GM18868 (cell line): Measurements from ENCODE around the gene EPHA2.
"Not testable (repeated sequence)": the region's sequence is repeated elsewhere in the genome, so short reads cannot be mapped to it uniquely, and the experiment has no call there.

ENCODE experiments used
- ATAC-seq: cut with Tn5 transposase; IDR thresholded peaks from one replicate; pipeline ENCODE4 v1.9.1; 2021; ENCODE audit warnings: mild to moderate bottlenecking, moderate library complexity; ENCODE audit not compliant: unreplicated experiment

Gene EPHA2

DNA sequence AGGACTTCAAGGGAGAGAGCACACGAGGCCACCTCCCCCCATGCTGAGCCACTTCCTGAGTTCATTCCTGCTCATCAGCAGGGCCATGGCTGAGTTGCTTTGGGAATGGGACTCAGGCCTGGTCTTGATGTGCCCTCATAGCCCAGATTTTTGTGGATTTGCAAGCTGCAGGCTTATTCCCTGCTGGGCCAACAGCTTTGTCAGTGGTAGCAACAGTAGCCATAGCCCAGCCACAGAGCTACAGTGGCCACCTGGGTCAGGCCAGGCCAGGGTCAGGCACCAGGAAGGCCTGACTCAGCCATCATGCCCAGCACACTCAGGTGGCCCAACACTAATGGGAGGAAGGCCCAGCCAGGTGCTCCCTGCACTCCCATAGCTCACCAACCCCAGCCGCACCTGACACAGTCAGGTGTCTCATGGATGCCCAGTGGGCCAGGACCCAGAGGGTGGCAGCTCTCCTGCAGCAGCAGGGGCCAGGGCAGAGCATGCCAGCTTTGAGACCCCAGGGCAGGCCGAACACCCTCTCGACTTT is 33.5 kb downstream of the EPHA2 start:
- ATAC-seq: no peak

DNA sequence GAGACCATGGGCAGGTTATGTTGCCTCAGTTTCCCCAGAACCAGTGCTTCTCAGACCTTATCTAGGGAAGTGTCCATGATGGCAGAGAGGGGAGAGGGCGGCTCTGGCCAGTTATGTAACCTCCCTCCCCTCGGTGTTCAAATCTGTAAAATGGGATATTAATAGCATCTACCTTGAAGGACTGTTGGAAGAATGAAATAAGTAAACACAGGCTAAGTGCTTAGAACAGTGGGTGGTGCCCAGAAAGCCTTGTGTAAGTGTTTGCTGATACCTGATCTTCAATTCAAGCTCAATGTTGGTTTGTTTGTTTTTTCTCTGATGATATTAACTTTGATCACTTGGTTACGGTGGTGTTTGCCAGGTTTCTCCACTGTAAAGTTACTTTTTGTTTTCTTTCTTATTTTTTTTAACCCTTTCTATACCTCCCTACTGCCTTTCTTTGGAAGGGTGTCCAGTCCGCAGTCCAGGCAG is 34.9 kb downstream of the EPHA2 start:
- no peak for ATAC-seq

DNA sequence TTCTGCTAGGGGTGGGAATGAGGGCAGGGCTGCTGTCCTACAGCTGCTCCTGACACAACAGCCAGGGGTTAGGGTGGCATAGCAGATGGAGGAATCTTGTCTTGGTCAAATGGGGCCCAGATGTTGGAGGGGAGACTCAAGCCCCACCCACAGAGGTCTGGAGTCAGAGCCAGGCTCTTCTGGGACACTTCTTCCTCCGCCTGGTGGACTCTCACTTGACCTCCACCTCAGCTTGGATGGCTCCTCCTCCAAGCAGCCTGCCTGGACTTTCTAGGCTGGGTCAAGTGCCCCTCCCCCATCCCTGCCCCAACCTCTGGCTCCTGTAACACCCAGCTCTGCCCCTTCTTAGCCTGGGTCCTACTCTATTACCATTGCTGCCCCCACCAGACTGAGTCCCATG is 35.5 kb downstream of the EPHA2 start:
- ATAC-seq: no peak

GRCh38 chr1:16119926-16120325 is 35.9 kb downstream of the EPHA2 start:
- no peak for ATAC-seq

- no peak for ATAC-seq
Observed at GRCh38 chr1:16119504-16119903, 36.4 kb downstream of the EPHA2 start.

DNA sequence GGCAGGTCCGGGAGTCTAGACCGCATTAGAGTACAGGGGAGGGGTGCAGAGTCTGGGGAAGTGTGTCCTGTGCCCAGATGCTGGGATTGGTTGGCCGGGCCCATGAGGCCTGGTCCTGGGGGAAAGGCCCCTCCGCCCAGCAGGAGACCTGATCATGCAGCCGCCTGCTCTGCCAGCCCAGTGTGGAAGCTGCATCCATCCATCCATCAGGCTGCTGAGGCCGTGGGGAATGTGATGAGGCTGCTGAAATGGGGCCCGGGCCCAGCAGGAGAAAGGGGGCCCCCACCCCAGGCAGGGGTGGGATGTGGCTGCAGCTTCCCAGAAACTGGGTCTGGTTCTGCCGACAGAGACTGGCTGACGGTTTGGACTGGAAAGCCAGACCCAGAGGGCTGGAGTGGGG is 37.2 kb downstream of the EPHA2 start:
- no peak for ATAC-seq

DNA sequence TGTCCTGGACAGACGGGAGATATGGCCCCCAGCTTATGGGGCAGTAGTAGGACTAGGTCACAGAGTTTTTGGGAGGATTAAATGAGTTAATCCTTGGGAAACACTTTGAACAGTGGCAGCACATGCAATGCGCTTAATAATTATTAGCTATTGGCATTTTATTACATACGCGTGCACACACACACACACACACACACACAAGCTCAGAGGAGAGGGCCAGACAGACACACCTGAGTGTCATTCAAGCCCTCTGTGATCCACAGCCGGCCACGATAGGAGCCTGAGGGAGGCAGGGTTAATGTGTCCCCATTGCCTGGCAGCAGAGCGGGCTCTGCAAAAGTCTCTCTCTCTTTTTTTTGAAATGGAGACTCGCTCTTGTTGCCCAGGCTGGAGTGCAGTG is 37.9 kb downstream of the EPHA2 start:
- ATAC-seq: no peak

DNA sequence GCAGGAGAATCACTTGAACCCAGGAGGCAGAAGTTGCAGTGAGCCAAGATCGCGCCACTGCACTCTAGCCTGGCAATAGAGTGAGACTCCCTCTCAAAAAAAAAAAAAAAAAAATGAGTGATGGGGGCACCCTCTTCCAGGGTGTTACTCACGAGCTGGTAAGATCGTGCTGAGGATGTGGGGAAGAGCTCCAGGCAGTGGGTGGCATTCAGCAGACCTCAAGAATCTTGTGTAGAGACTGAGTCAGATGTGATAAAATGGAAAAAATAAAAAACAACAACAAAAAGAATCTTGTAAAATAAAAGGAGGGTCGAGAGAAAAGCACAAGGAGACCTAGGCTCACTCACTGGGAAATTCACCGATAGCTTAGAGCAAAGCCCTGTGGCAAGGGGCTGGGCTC is 38.5 kb downstream of the EPHA2 start:
- no peak for ATAC-seq

- ATAC-seq: no peak
Observed at GRCh38 chr1:16116625-16117024, 39.2 kb downstream of the EPHA2 start.

DNA sequence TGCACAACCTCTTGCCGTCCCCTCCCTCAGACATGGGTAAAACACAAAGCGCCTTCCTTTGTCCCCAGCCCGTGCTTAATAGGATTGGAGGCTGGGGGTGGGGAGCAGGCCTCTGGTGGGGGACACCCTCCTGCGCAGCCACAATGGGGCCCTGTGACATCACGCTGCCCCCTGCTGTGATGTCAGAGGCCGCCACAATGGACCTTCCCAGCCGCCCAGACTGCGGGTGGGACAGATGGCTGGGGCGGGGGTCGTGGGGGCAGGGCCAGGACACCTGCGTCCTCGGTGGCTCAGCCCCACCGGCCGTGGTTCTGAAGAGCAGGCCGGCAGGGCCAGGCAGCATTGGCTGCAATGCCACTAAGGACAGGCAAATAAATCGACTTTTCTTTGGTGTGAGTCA is 39.9 kb downstream of the EPHA2 start:
- no peak for ATAC-seq

GRCh38 chr1:16115468-16115983 is 40.3 kb downstream of the EPHA2 start:
- no peak for ATAC-seq

DNA sequence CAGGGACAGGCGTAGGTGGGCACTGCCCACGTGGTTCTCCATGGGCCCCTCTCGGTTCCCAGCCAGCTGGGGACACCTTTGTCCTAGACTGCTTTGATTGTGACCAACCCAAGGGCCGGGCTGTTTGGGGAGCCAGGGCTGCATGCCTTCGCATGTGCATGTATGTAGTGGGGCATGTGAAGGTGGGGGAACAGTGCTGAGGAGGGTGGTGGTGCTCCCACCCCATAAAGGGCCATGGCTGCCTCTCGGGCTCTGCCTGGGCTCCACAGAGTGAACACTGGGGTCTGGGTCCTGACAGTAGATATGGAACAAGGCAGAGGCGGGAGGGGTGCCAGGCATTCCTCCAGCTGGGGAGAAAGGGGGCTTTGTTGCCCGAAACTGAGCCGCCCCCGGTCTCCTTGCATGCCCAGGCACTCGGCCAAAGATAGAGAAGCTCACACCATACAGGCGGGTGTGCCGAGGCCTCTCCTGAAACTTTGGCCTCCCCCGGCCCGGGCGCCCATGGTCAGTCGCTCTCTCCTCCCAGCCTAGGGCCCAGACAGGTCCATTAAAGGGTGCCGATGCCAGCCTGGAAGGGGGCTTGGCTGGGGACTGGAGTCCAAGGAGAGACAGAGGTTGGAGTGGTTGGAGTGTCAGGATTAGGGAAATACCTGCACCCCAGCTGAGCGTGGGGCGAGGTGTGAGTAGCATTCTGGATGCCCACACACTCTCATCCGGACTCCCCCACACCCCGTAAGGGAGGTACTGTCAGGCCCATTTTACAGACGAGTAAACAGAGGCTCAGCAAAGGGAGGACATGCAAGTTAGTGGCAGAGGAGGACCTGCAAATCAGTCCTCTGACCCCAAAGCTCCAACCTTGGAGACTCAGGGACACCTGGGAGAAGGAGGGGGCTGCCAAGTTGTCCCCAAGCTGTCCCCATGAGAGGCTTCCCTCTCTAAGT is 41.1 kb downstream of the EPHA2 start:
- no peak for ATAC-seq

GRCh38 chr1:16112596-16113555 is 43.0 kb downstream of the EPHA2 start:
- ATAC-seq: no peak

DNA sequence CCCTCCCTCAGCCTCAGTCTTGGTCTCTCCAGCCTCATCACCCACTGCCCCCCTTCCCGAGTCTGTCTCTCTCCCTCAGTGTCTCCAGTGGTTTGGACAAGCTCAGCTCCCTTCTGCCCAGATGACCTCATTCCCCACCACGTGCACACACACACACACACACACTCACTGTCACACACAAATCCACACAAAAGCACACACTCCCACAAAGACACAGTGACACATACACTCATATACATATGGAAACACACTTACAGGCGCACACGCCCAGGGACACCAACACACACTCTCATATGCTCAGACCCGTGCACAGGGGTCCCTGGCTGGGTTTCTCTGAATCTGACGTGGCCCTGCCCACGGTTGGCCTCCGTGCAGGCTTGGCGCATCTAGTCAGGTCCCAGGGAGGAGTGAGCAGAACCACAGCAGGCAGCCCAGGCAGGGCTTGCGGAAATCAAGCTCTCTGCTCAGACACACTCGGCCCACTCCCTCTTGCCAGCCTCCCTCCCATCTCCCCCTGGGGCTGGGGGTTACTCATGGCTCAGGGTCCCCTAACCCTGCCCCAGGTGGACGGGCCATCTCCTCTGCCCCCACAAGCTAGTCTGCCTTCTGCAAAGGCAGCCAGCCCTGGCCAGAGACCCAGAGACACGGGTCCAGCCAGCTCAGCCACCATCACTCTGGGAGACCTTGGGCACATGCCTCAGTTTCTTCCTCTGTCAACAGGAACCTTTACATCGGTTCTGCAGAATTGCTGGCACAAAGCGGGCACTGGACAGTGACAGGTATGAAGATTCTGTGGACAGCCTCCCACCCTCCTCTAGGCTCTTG is 43.9 kb downstream of the EPHA2 start:
- no peak for ATAC-seq

GRCh38 chr1:16110884-16111283 is 45.0 kb downstream of the EPHA2 start:
- no peak for ATAC-seq

DNA sequence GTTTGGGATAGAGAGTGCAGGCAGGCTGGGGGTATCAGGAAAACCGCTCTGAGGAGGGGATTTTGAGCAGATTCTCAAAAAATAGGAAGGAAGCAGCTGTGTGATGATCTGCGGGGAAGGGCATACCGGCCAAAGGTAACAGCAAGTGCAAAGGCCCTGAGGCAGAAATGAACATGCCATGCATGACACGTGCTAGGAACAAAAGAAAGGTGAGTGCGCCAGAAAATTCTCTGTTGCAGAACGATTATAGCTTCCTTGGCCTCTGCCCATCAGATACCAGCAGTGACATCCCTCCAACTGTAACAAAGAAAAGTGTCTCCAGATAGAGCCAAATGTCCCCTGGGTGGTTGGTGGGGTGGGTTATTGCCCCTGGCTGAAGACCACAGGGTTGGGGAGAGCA is 45.4 kb downstream of the EPHA2 start:
- ATAC-seq: no peak

GRCh38 chr1:16109571-16109970 is 46.3 kb downstream of the EPHA2 start:
- no peak for ATAC-seq

DNA sequence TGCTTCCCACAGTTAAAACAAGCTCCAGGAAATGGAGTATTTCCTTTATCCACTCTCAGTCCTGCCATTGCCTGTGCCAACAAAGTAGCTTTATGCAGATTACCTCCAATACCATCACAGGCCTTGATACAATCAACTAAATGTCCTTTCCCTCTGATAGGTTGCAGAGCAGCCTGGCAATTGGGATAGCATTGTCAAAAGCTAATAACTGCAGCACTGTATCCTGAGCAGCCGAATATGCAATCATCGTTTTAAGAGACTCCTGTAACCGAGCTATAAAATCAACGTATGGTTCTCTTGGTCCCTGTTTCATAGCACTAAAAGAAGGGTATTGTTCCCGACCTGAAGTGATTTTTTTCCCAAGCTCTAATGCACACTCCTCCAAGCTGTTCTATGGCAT is 48.8 kb downstream of the EPHA2 start:
- ATAC-seq: not testable (repeated sequence)

GRCh38 chr1:16101623-16102022 is 54.2 kb downstream of the EPHA2 start:
- no peak for ATAC-seq

GRCh38 chr1:16099412-16099811 is 56.5 kb downstream of the EPHA2 start:
- no peak for ATAC-seq
